T1000 (cell line): ENCODE data around the gene PCDH9.
"Not testable (repeated sequence)": the region's sequence is repeated elsewhere in the genome, so short reads cannot be mapped to it uniquely, and the experiment has no call there.

Experiments
- DNase-seq: peaks from one replicate; lab custom pipeline; 2025; ENCODE audit warnings: mixed read lengths; lab: John Stamatoyannopoulos, UW

Gene PCDH9

DNA sequence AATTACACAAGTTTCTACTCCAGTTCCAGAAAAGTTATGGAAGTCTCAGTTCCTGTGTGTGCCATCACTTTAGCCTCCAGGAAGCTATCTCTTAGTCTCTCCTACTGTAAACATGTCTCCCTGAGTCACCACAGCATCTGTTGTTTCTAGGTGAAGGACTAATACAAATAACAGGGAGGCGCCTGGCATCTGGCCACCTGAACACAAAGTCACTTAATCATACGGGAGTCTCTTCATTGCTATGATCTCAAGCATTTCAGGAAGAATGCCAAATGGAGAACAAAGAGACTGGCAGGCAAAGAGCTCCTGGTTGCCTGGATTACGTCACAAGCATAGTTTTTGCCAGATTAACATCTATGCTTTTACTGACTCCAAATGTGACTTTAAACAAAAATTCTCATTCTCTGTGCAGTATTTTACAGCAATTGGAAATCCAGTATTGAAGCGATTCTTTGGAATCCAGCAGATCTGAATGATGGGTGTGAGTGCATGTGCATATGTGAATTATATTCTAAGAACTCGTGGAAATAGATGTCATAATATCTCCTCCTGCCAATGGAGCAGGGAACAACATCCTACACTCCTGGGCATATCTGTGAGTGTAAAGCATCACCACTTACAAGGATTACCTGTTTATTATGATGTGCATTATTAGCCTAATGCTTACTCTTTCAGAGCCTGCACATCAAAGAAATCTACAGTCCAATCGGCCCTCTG, 572.8 kb downstream of the PCDH9 start:
- DNase-seq = peak; percentile 60

- no peak for DNase-seq
Measured at GRCh38 chr13:66655847-66656454, 574.2 kb downstream of the PCDH9 start.

- no peak for DNase-seq
Measured at GRCh38 chr13:66644855-66645460, 585.2 kb downstream of the PCDH9 start.

DNA sequence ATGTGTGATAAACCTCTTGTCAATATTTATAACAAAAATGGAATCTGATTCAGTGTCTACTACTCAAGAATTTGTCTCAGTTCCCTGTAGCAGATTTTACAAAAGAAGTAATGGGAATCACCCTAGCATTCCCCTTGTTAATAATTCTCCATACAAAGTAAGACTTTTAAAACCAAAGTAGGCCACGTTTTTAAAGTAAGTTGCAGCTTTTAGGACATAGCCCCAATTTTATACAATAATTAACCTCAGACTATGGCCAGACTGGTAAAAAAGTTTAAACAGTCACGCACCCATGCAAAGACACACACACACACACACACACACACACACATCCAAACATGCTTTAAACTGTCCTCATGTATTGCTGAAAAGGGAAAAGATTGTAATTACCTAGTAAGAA, 589.9 kb downstream of the PCDH9 start:
- DNase-seq = no peak

DNA sequence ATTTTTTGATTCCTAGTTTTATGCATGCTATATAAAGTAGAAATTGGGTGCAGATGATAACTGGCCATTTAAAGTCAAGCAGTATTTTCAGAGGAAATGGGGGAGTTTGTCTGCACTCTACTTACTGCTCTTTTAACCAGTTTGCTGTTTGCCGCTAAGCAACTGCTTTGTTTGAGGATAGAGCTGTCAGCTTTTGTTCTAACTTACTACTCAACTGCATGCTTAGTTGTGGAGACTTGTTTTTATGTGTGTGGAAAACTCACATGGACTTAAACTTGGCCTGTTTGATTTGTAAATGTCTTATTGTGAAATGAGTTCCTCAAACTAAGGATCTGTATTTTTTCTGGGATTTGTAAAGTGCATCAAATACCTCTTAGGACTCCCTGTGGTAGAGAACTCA, 591.1 kb downstream of the PCDH9 start:
- no peak for DNase-seq

- DNase-seq = no peak
Measured at GRCh38 chr13:66635526-66635925, 594.6 kb downstream of the PCDH9 start.

- no peak for DNase-seq
Measured at GRCh38 chr13:66634384-66634783, 595.8 kb downstream of the PCDH9 start.

GRCh38 chr13:66627512-66627911, 602.6 kb downstream of the PCDH9 start:
- DNase-seq = no peak

DNA sequence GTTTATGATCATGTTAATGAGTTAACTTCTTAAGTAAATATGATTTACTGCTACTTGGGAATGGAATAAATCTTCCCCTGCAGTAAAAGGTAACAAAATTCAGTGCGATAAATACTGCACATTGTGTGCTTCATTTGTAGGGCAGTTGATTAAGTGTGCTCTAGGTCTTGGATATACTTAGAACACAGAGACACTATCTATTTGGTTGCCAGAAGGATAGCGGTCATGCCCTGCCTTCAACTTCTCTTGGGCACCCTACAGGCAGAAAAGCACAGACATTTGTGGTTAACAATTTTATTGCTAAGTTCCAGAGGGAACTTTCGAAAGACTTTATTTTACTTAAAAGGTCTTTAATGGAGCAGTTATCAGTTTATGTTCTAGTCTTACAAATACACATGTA, 605.8 kb downstream of the PCDH9 start:
- DNase-seq = no peak

- no peak for DNase-seq
Measured at GRCh38 chr13:66623129-66623820, 606.9 kb downstream of the PCDH9 start.

DNA sequence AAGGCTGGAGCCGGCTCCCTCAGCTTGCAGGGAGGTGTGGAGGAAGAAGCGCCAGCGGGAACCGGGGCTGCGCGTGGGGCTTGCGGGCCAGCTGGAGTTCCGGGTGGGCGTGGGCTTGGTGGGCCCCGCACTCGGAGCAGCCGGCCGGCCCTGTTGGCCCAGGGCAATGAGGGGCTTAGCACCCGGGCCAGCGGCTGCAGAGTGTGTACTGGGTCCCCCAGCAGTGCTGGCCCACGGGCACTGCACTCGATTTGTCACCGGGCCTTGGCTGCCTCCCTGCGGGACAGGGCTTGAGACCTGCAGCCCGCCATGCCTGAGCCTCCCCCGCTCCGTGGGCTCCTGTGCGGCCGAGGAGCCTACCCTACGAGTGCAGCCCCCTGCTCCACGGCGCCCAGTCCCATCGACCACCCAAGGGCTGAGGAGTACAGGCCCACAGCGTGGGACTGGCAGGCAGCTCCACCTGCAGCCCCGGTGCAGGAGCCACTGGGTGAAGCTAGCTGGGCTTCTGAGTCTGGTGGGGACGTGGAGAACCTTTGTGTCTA, 608.2 kb downstream of the PCDH9 start:
- DNase-seq = not testable (repeated sequence)

- DNase-seq = no peak
Measured at GRCh38 chr13:66618702-66619101, 611.4 kb downstream of the PCDH9 start.

DNA sequence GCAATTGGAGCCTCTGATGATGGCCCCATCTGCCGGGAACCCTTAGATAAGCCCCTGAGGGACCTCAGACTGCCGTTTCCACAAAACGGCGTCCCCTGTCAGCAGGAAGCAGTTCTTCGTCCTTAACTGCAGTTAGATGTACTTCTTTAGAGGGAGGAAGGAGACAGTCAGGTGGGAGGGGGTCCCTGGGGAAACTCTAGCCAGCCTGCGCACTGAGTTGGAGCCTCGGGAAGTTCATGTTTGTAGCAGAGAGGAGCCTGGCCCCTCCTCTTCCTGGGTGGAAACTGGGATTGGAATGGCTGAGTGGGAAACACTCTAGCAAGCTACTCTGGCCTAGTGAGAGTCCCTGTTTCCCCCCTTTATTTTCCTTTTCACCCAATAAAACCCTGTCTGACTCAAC, 612.4 kb downstream of the PCDH9 start:
- no peak for DNase-seq

DNA sequence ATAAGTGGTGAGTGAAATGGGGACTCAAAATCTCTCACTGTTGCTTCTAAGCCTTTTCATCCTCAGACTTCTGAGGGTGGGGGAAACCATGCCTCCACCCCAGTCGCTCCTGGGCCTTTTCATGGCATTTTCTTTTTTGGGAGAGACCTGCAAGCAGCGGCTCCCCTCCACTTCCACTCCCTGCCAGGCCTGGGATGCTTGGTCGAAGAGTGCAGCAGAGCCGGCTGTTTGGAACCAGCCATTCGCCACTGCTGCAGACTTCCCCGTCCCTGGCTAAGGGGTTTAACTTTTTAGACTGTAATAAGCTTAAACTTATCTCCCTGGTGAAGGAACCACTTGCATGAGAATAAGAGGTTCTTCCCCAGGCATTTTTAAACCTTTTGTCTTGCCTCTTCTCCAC, 617.2 kb downstream of the PCDH9 start:
- DNase-seq = no peak

DNA sequence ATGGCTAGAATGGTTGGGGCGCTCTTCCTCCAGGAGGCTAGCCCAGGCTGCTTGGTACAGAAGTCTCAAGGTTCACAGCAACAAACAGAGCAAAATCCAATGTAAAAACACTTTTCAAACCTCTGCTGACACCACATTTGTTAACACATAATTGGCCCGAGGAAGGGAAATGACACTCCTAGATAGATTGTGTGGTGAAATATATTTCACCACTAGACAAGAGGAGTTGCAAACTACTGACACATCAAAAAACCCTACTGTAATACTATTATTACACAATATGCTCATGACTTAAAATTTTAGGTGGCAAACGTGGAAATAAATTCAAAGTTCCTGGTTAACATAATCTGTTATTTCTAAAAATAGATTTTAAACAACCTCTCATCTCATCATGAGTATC, 643.6 kb downstream of the PCDH9 start:
- DNase-seq = no peak

GRCh38 chr13:66585669-66586203, 644.4 kb downstream of the PCDH9 start:
- no peak for DNase-seq

GRCh38 chr13:66581675-66582074, 648.5 kb downstream of the PCDH9 start:
- no peak for DNase-seq

- no peak for DNase-seq
Measured at GRCh38 chr13:66578305-66578704, 651.8 kb downstream of the PCDH9 start.

DNA sequence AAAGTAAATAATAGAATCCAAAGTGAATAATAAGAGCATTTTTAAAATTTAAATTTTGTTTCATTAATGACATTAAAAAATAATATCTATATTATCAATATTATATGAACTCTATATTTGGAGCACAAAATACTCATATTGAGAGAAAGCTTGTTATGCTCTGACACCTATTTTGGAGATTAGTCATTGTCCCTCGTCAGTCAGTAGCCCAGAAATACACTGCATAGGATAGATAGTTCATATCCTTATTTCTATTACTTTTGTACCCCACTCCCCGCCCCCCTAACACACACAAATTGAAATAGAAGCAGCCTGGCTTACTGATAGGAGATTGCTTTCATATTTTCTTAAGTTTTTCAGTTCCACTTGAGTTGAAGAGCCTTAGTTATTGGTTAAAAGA, 652.8 kb downstream of the PCDH9 start:
- no peak for DNase-seq

GRCh38 chr13:66576381-66576780, 653.8 kb downstream of the PCDH9 start:
- DNase-seq = no peak

DNA sequence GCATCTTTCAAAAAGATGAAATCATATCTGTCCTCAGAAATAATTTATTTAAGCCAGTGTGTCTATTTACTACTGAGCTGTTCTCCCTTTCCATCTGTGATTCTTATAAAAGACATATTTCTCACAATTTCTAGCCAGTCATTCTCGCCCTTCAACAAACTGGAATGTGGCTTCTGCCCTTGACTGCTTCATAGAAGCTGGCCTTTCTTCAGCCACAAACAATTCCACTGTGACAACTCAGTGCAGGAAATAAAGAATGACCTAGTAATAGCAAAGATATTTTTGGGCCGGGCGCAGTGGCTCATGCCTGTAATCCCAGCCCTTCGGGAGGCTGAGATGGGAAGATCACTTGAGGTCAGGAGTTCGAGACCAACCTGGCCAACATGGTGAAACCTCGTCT, 655.5 kb downstream of the PCDH9 start:
- DNase-seq = no peak

DNA sequence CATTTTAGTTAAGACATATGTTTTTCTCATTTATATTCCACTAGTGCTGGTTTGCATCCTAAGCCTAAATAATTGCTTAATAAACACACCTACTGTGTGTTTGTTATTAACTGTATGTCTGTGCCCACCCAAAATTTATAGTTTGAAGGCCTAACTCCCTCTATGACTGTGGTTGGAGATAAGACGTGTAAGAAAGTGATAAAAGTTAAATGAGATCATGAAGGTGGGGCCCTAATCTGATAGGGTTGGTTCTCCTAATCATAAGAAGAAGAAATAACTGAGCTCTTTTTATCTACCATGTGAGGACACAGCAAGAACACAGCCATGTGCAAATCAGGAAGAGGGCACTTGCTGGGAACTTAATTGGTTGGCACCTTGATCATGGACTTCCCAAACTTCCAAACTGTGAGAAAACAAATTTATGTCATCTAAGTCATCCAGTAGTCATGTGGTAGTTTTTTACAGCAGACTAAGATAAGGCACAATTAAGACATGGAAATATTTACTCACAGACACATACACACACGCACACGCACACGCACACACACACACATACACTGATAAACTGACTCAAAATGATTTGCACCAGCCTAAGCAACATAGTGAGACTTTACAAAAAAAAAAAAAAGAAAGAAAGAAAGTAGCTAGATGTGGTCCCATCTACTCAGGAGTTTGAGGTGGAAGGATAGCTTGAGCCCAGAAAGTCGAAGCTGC, 662.1 kb downstream of the PCDH9 start:
- DNase-seq = no peak
